CD14-positive monocyte (primary cell): ENCODE results near the gene TRAF6. TPM values are rescaled to one million over a fixed set of nuclear protein-coding genes. Genes with fewer than 3 reads are reported as not detected.
A peak's percentile ranks its signal among the peaks of the same experiment; 100 is the strongest.

Source experiments
- DNase-seq, 3 donors: peaks; one replicate each; pipeline ENCODE4 v3.0.0-alpha.2; 2011 to 2022
- H2AFZ ChIP-seq: 2 replicates; pipeline ENCODE4 v1.6.0; 2012; ENCODE audit warnings: mild to moderate bottlenecking, low read depth, low read length, inconsistent platforms; ENCODE audit not compliant: insufficient read depth, poor library complexity, severe bottlenecking
- H3K27ac ChIP-seq, 2 donors: 1 replicate in 1 of 2; 2 replicates in 1 of 2; pipeline ENCODE4 v1.5.1; 2012 to 2013; ENCODE audit warnings: low read length in 2 of 2, control low read depth in 1 of 2, inconsistent platforms in 1 of 2, low read depth in 1 of 2, mild to moderate bottlenecking in 1 of 2
- H3K27me3 ChIP-seq, 2 donors: one replicate each; pipeline versions ENCODE4 v1.6.0 to v1.6.1; 2011 to 2013; ENCODE audit warnings: low read length in 2 of 2; ENCODE audit not compliant: control insufficient read depth in 2 of 2, insufficient read depth in 2 of 2
- H3K36me3 ChIP-seq, 2 donors: replicated peaks in 1 of 2; 1 replicate in 1 of 2; 2 replicates in 1 of 2; pipeline versions ENCODE4 v1.5.1 to v1.6.1; 2012 to 2013; ENCODE audit warnings: low read length in 2 of 2, control low read depth in 1 of 2, inconsistent platforms in 1 of 2, mild to moderate bottlenecking in 1 of 2; ENCODE audit not compliant: insufficient read depth in 2 of 2, control insufficient read depth in 1 of 2
- H3K4me1 ChIP-seq, 2 donors: 1 replicate in 1 of 2; 2 replicates in 1 of 2; pipeline versions ENCODE4 v1.5.1 to v1.6.1; 2012 to 2013; ENCODE audit warnings: low read length in 2 of 2, control low read depth in 1 of 2, inconsistent platforms in 1 of 2, mild to moderate bottlenecking in 1 of 2, moderate library complexity in 1 of 2; ENCODE audit not compliant: insufficient read depth in 2 of 2, control insufficient read depth in 1 of 2
- H3K4me2 ChIP-seq: replicated peaks from 2 replicates; pipeline ENCODE3; 2012; ENCODE audit warnings: low read length, moderate library complexity, mild to moderate bottlenecking; ENCODE audit not compliant: poor library complexity, severe bottlenecking; ENCODE audit errors: extremely low read depth
- H3K4me3 ChIP-seq, 3 experiments: fragments of 200-600 bp in 1 of 3; sonication (generic) in 1 of 3; replicated peaks in 1 of 3; 1 replicate in 2 of 3; 2 replicates in 1 of 3; pipeline ENCODE4 v1.5.1; 2011 to 2013; ENCODE audit warnings: low read length in 3 of 3, mild to moderate bottlenecking in 3 of 3, control low read depth in 2 of 3, low read depth in 2 of 3, inconsistent platforms in 1 of 3, moderate library complexity in 1 of 3
- H3K79me2 ChIP-seq: 2 replicates; pipeline ENCODE4 v1.6.0; 2012; ENCODE audit warnings: mild to moderate bottlenecking, control low read depth, inconsistent platforms, low read length, moderate library complexity; ENCODE audit not compliant: insufficient read depth
- H3K9ac ChIP-seq: 2 replicates; pipeline ENCODE4 v1.6.0; 2017; ENCODE audit warnings: low read length, mild to moderate bottlenecking; ENCODE audit not compliant: insufficient read depth, poor library complexity, severe bottlenecking
- H3K9me3 ChIP-seq, 2 donors: replicated peaks in 1 of 2; 1 replicate in 1 of 2; 2 replicates in 1 of 2; pipeline versions ENCODE4 v1.5.1 to v1.6.1; 2012 to 2013; ENCODE audit warnings: low read length in 2 of 2, control low read depth in 1 of 2; ENCODE audit not compliant: control insufficient read depth in 1 of 2, insufficient read depth in 1 of 2
- H4K20me1 ChIP-seq: 2 replicates; pipeline ENCODE4 v1.6.0; 2012; ENCODE audit warnings: mild to moderate bottlenecking, low read length, control low read depth, moderate library complexity; ENCODE audit not compliant: insufficient read depth
- H3K27ac Mint-ChIP-seq, 7 donors: one replicate each; pipeline ENCODE4 v1.8.0; 2020; ENCODE audit warnings: mild to moderate bottlenecking in 7 of 7, mixed read lengths in 7 of 7, moderate library complexity in 6 of 7, inconsistent platforms in 2 of 7
- H3K27me3 Mint-ChIP-seq, 3 donors: one replicate each; pipeline ENCODE4 v1.8.0; 2021 to 2022; ENCODE audit warnings: low read depth in 3 of 3, mild to moderate bottlenecking in 3 of 3, mixed read lengths in 3 of 3, moderate library complexity in 3 of 3, inconsistent platforms in 1 of 3
- H3K36me3 Mint-ChIP-seq, 2 donors: one replicate each; pipeline ENCODE4 v1.8.0; 2020; ENCODE audit warnings: mixed read lengths in 2 of 2, inconsistent platforms in 1 of 2, mild to moderate bottlenecking in 1 of 2
- H3K4me1 Mint-ChIP-seq: one replicate; pipeline ENCODE4 v1.8.0; 2020; ENCODE audit warnings: mild to moderate bottlenecking, mixed read lengths
- H3K4me3 Mint-ChIP-seq, 2 donors: one replicate each; pipeline ENCODE4 v1.8.0; 2020; ENCODE audit warnings: mild to moderate bottlenecking in 2 of 2, mixed read lengths in 2 of 2, moderate library complexity in 1 of 2
- H3K9me3 Mint-ChIP-seq, 7 donors: one replicate each; pipeline ENCODE4 v1.8.0; 2020 to 2022; ENCODE audit warnings: mixed read lengths in 7 of 7, mild to moderate bottlenecking in 6 of 7, moderate library complexity in 6 of 7, inconsistent platforms in 2 of 7
- CTCF ChIP-seq: fragments of 200-600 bp; IDR thresholded peaks from one replicate; pipeline ENCODE4 v1.8.0; 2022; ENCODE audit warnings: antibody characterized with exemption, mild to moderate bottlenecking
- WGBS: methylation state at CpG from one replicate; pipeline ENCODE4 v1.1.5; 2013; ENCODE audit warnings: missing lambda C conversion rate; ENCODE audit not compliant: insufficient coverage; 5-methylcytosine and 5-hydroxymethylcytosine counted together
- intact Hi-C, 2 donors: fragments of 100-400 bp; cut with micrococcal nuclease; formaldehyde crosslinking; loops; one replicate each; pipeline versions ENCODE4 v1.15.0 to v1.15.1; 2023
- polyA plus RNA-seq, 3 donors: library from polyadenylated mRNA; depleted of rRNA in 1 of 3; unstranded in 2 of 3; stranded (reverse) in 1 of 3; fragments of 300-500 nt in 2 of 3; fragments of >200 nt in 1 of 3; fragmentation: Illumina TruSeq in 2 of 3; gene quantifications; 1 replicate in 2 of 3; 2 replicates in 1 of 3; pipeline ENCODE4 v1.2.3, GENCODE V29; 2012 to 2021

The TRAF6 gene
- polyA plus RNA-seq, 3 donors, result 5.5 to 7.3 (median 6.7) TPM

DNA sequence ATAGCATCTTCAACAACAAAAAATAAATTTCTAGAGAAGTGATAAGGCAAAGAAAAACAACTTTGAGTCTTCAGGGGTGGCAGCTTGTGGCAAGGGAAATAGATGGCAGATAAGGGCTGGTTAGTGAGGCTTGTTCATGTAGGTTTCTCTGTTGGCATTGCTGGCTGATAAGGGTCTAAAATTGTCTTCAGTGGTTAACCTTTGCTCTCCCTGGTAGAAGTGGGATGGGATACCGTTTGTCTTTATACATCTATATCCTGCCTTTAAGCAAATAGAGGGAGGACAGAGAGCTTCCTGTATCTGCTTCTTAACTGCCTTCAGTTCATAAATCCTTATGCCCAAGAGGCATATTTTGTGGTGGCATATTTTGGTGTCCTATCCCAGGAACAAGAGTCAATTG, 57.1 kb downstream of the TRAF6 start:
- WGBS, result no CpG with 5 or more reads among the region's 1 CpG
- peaks cover 0 to 2% (median 0%) of the 10 kb centered on the region in 7 donors for H3K9me3 Mint-ChIP-seq
- peaks cover 24 to 31% of the 10 kb centered on the region in 2 donors for H3K36me3 Mint-ChIP-seq
- Histone ChIP-seq H3K79me2 (no peaks in the 10 kb centered on the region), H3K36me3 (no peaks in the 10 kb centered on the region), H3K27ac (peak overlapping the region in 1 of 2 donors; percentile 38), H4K20me1 (no peaks in the 10 kb centered on the region), H3K4me2 (no peak overlapping the region), H3K9ac (no peak overlapping the region), H3K9me3 (no peaks in the 10 kb centered on the region), H2AFZ (no peak overlapping the region), H3K27me3 (no peaks in the 10 kb centered on the region), H3K4me1 (peaks cover 43 to 56% of the 10 kb centered on the region in 2 donors), H3K4me3 (no peak overlapping the region)
- no peak for TF ChIP-seq CTCF
- H3K4me3 Mint-ChIP-seq, result no peak overlapping the region
- DNase-seq, result no peak
- H3K27ac Mint-ChIP-seq, result no peak overlapping the region
- H3K4me1 Mint-ChIP-seq, result peaks cover 63% of the 10 kb centered on the region
- H3K27me3 Mint-ChIP-seq, result peaks cover 0 to 4% (median 2%) of the 10 kb centered on the region in 3 donors
- intact Hi-C loops, result loop anchor here in 1 of 2 donors (10.0 kb wide), 1 partner anchor 88 kb away; no protein-coding TSS in a partner anchor

- Mint-ChIP-seq H3K27me3 (peaks cover 0 to 4% (median 2%) of the 10 kb centered on the region in 3 donors), H3K4me3 (no peak overlapping the region), H3K27ac (peak overlapping the region in 3 of 7 donors; percentile 47 to 64 (median 55)), H3K4me1 (peaks cover 63% of the 10 kb centered on the region), H3K9me3 (peaks cover 0 to 2% (median 0%) of the 10 kb centered on the region in 7 donors), H3K36me3 (peaks cover 29 to 33% of the 10 kb centered on the region in 2 donors)
- Histone ChIP-seq H3K36me3 (no peaks in the 10 kb centered on the region), H3K79me2 (no peaks in the 10 kb centered on the region), H3K9ac (no peak overlapping the region), H3K4me2 (no peak overlapping the region), H3K9me3 (no peaks in the 10 kb centered on the region), H3K4me3 (no peak overlapping the region), H3K4me1 (peaks cover 43 to 56% of the 10 kb centered on the region in 2 donors), H3K27ac (no peak overlapping the region), H4K20me1 (no peaks in the 10 kb centered on the region), H3K27me3 (no peaks in the 10 kb centered on the region), H2AFZ (peak overlapping the region; percentile 34)
- 27% methylated on average over 3 of the region's 5 CpGs for WGBS
- TF ChIP-seq CTCF, result no peak
- no peak for DNase-seq
- intact Hi-C loops, result loop anchor here in 1 of 2 donors (10.0 kb wide), 1 partner anchor 88 kb away; no protein-coding TSS in a partner anchor
Observed at GRCh38 chr11:36452236-36452940, 57.7 kb downstream of the TRAF6 start.
